OCI-LY1 (cell line): ENCODE data around the gene CLDN34.

Source experiments
- H2AFZ ChIP-seq: fragments of 200-600 bp; sonication (generic), shearing (Covaris generic); 2 replicates; pipeline ENCODE4 v1.6.0; 2014; ENCODE audit warnings: antibody characterized with exemption, mild to moderate bottlenecking, low read length
- H3F3A ChIP-seq: fragments of 200-600 bp; sonication (generic), shearing (Covaris generic); 2 replicates; pipeline ENCODE4 v1.6.0; 2014; ENCODE audit warnings: mild to moderate bottlenecking, antibody characterized with exemption, low read length, moderate library complexity; ENCODE audit not compliant: insufficient read depth
- H3K27ac ChIP-seq: fragments of 200-600 bp; sonication (generic); 2 replicates; pipeline ENCODE4 v1.5.1; 2014; ENCODE audit warnings: low read length, mixed run types, mild to moderate bottlenecking, low read depth; ENCODE audit not compliant: poor library complexity, severe bottlenecking
- H3K27me3 ChIP-seq: fragments of 200-600 bp; sonication (generic); 2 replicates; pipeline ENCODE4 v1.6.0; 2014; ENCODE audit warnings: antibody characterized with exemption, mild to moderate bottlenecking, low read length, moderate library complexity; ENCODE audit not compliant: insufficient read depth
- H3K36me3 ChIP-seq: fragments of 200-600 bp; sonication (generic); 2 replicates; pipeline ENCODE4 v1.6.1; 2014; ENCODE audit warnings: mild to moderate bottlenecking, antibody characterized with exemption, low read length, moderate library complexity, mixed read lengths; ENCODE audit not compliant: insufficient read depth
- H3K4me1 ChIP-seq: fragments of 200-600 bp; sonication (generic); 2 replicates; pipeline ENCODE4 v1.5.1; 2014; ENCODE audit warnings: mild to moderate bottlenecking, low read length, moderate library complexity; ENCODE audit not compliant: insufficient read depth, severe bottlenecking
- H3K4me2 ChIP-seq: fragments of 200-600 bp; sonication (generic), shearing (Covaris generic); 2 replicates; pipeline ENCODE4 v1.6.1; 2014; ENCODE audit warnings: low read length
- H3K4me3 ChIP-seq: fragments of 200-600 bp; sonication (generic); 2 replicates; pipeline ENCODE4 v1.5.1; 2014; ENCODE audit warnings: low read length, low read depth, mild to moderate bottlenecking, mixed read lengths; ENCODE audit not compliant: poor library complexity, severe bottlenecking
- H3K79me2 ChIP-seq: fragments of 200-600 bp; shearing (Covaris generic); 2 replicates; pipeline ENCODE4 v1.6.1; 2016; ENCODE audit warnings: mixed run types, low read length, mixed read lengths; ENCODE audit not compliant: insufficient read depth
- H3K9ac ChIP-seq: fragments of 200-600 bp; sonication (generic), shearing (Covaris generic); 2 replicates; pipeline ENCODE4 v1.6.1; 2014; ENCODE audit warnings: mild to moderate bottlenecking, low read length, mixed read lengths
- H3K9me2 ChIP-seq: fragments of 200-600 bp; sonication (generic), shearing (Covaris generic); 2 replicates; pipeline ENCODE4 v1.6.1; 2014; ENCODE audit warnings: low read depth, mild to moderate bottlenecking, low read length, mixed read lengths
- H3K9me3 ChIP-seq: fragments of 200-600 bp; shearing (Covaris generic); 2 replicates; pipeline ENCODE4 v1.6.1; 2014; ENCODE audit warnings: low read length, mixed read lengths
- H4K20me1 ChIP-seq: fragments of 200-600 bp; sonication (generic), shearing (Covaris generic); 2 replicates; pipeline ENCODE4 v1.6.0; 2016; ENCODE audit warnings: mild to moderate bottlenecking, low read length; ENCODE audit not compliant: insufficient read depth
- CTCF ChIP-seq: fragments of 200-600 bp; sonication (generic), shearing (Covaris generic); IDR thresholded peaks from 2 replicates; pipeline ENCODE4 v1.5.1; 2017; ENCODE audit warnings: mild to moderate bottlenecking, antibody characterized with exemption, low read length, moderate library complexity, mixed read lengths
- EZH2 ChIP-seq: fragments of 200-600 bp; sonication (generic), shearing (Covaris generic); IDR thresholded peaks from 2 replicates; pipeline ENCODE4 v1.8.0; 2017; ENCODE audit warnings: borderline replicate concordance, mixed run types, mild to moderate bottlenecking, antibody characterized with exemption, low read length, moderate library complexity, mixed read lengths

The CLDN34 gene

GRCh38 chrX:9997041-9997440 lies 29.9 kb downstream of the CLDN34 start:
- Histone ChIP-seq H3F3A (no peaks in the 10 kb centered on the region), H3K4me1 (no peaks in the 10 kb centered on the region), H4K20me1 (no peaks in the 10 kb centered on the region), H3K9ac (no peak overlapping the region), H3K9me2 (no peaks in the 10 kb centered on the region), H3K4me2 (no peak overlapping the region), H3K4me3 (no peak overlapping the region), H2AFZ (no peak overlapping the region), H3K9me3 (no peaks in the 10 kb centered on the region), H3K36me3 (no peaks in the 10 kb centered on the region), H3K79me2 (no peaks in the 10 kb centered on the region), H3K27me3 (no peaks in the 10 kb centered on the region), H3K27ac (no peak overlapping the region)
- TF ChIP-seq EZH2 (no peak), CTCF (no peak)

GRCh38 chrX:9997524-9997923 lies 30.4 kb downstream of the CLDN34 start:
- Histone ChIP-seq H3K4me1 (no peaks in the 10 kb centered on the region), H3K9me2 (no peaks in the 10 kb centered on the region), H3K36me3 (no peaks in the 10 kb centered on the region), H2AFZ (no peak overlapping the region), H3F3A (no peaks in the 10 kb centered on the region), H3K27me3 (no peaks in the 10 kb centered on the region), H3K79me2 (no peaks in the 10 kb centered on the region), H3K4me2 (no peak overlapping the region), H4K20me1 (no peaks in the 10 kb centered on the region), H3K4me3 (no peak overlapping the region), H3K27ac (no peak overlapping the region), H3K9ac (no peak overlapping the region), H3K9me3 (no peaks in the 10 kb centered on the region)
- TF ChIP-seq EZH2 (no peak), CTCF (no peak)

GRCh38 chrX:10001496-10001895 lies 34.3 kb downstream of the CLDN34 start:
- Histone ChIP-seq H3K9me2 (no peaks in the 10 kb centered on the region), H4K20me1 (no peaks in the 10 kb centered on the region), H3K36me3 (no peaks in the 10 kb centered on the region), H3K27me3 (no peaks in the 10 kb centered on the region), H3F3A (no peaks in the 10 kb centered on the region), H3K27ac (no peak overlapping the region), H3K4me2 (no peak overlapping the region), H3K9me3 (no peaks in the 10 kb centered on the region), H3K9ac (no peak overlapping the region), H3K4me1 (no peaks in the 10 kb centered on the region), H2AFZ (no peak overlapping the region), H3K79me2 (no peaks in the 10 kb centered on the region), H3K4me3 (no peak overlapping the region)
- no peak for TF ChIP-seq EZH2
- no peak for TF ChIP-seq CTCF
